OCI-LY1 (cell line): ENCODE data around the gene KCNJ3.

Experiments
- CTCF ChIP-seq: fragments of 200-600 bp; sonication (generic), shearing (Covaris generic); IDR thresholded peaks from 2 replicates; pipeline ENCODE4 v1.5.1; 2017; ENCODE audit warnings: mild to moderate bottlenecking, antibody characterized with exemption, low read length, moderate library complexity, mixed read lengths
- EZH2 ChIP-seq: fragments of 200-600 bp; sonication (generic), shearing (Covaris generic); IDR thresholded peaks from 2 replicates; pipeline ENCODE4 v1.8.0; 2017; ENCODE audit warnings: borderline replicate concordance, mixed run types, mild to moderate bottlenecking, antibody characterized with exemption, low read length, moderate library complexity, mixed read lengths

GRCh38 chr2:154710078-154710477 lies 11.6 kb downstream of the KCNJ3 start:
- TF ChIP-seq CTCF (no peak), EZH2 (no peak)
